ENCODE measurements around the gene IGF2. TPM values are rescaled to one million over a fixed set of nuclear protein-coding genes. Genes with fewer than 3 reads are reported as not detected.

The IGF2 gene
- 100 to 1,000 TPM in 5 of 7 donors, 10 to 100 TPM in 2; 21.7 to 412 (median 172) TPM for total RNA-seq
- polyA plus RNA-seq = 10 to 100 TPM; 44.2 to 58.6 TPM
- long read RNA-seq, donor 1, full-length matches to known transcripts = 32 of 38 reads
- long read RNA-seq, donor 1, partial matches to known transcripts = 4 of 38 reads
- long read RNA-seq, donor 1, other reads (novel, unspliced or antisense) = 2 of 38 reads
- long read RNA-seq, donor 2, full-length matches to known transcripts = 85 of 91 reads
- long read RNA-seq, donor 2, partial matches to known transcripts = 6 of 91 reads
- long read RNA-seq, donor 2, other reads (novel, unspliced or antisense) = 0 of 91 reads
- long read RNA-seq, donor 3, partial matches to known transcripts = 0 of 1 reads
- long read RNA-seq, donor 3, other reads (novel, unspliced or antisense) = 1 of 1 reads

- 1 to 3% (median 1%) methylated on average over 6 to 60 of the region's 62 CpGs for WGBS, 3 donors
- Histone ChIP-seq H3K9me3 (no peaks in the 10 kb centered on the region), H3K27me3 (no peaks in the 10 kb centered on the region), H3K4me1 (ENCODE audit: insufficient read depth) (no peaks in the 10 kb centered on the region), H3K36me3 (no peaks in the 10 kb centered on the region), H3K4me3 (peak within 1 kb of the TSS; percentile 30), H3K27ac (peak within 1 kb of the TSS in 1 of 2 donors; percentile 17)
- intact Hi-C loops (cut with DNase I) = loop anchor here in 1 of 4 donors (5.0 kb wide), 1 partner anchor 37 kb away; no protein-coding TSS in a partner anchor
- peak in 2 of 5 donors; percentile 36 to 61 for DNase-seq
- TF ChIP-seq EP300 (IDR thresholded peaks at IDR 0.05) (no peak), POLR2A (IDR thresholded peaks at IDR 0.05) (no peak), CTCF (IDR thresholded peaks at IDR 0.05) (no peak)
Observed at GRCh38 chr11:2139123-2139521, at the start of gene IGF2. Gene IGF2, minus strand, starts transcription at chr11:2139389. Its CDS starts 3,866 bp downstream, at chr11:2135523.

- no peak for DNase-seq
- H3K9me3 ChIP-seq = no peaks in the 10 kb centered on the region
- H3K36me3 ChIP-seq = no peaks in the 10 kb centered on the region
- no peaks in the 10 kb centered on the region for H3K27me3 ChIP-seq
- WGBS, 3 donors = 78 to 88% (median 80%) methylated on average over 19 of the region's 19 CpGs
- no peak for TF ChIP-seq CTCF (IDR thresholded peaks at IDR 0.05)
- no peak for TF ChIP-seq EP300 (IDR thresholded peaks at IDR 0.05)
- no peak for TF ChIP-seq POLR2A (IDR thresholded peaks at IDR 0.05)
- intact Hi-C loops (cut with DNase I) = no loop called here
- H3K4me3 ChIP-seq = no peak overlapping the region
- H3K27ac ChIP-seq = no peak overlapping the region
- H3K4me1 ChIP-seq (ENCODE audit: insufficient read depth) = no peaks in the 10 kb centered on the region
Observed at GRCh38 chr11:2188745-2189144, 49.6 kb upstream of the IGF2 start.

DNA sequence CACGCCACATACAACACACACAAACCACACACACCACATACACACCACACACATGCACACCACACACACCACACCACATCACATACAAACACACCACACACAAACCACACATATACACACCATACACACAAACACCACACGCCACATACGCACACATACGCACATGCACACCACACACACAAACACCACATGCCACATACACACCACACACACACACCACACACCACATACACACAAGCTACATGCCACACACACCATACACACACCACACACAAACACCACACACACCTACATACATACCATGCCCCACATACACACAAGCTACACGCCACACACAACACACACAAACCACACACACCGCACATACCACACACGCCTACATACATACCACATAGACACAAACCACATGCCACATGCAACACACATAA is 48.1 kb upstream of the IGF2 start:
- Histone ChIP-seq H3K4me3 (no peak overlapping the region), H3K9me3 (no peaks in the 10 kb centered on the region), H3K27ac (no peak overlapping the region), H3K4me1 (ENCODE audit: insufficient read depth) (no peaks in the 10 kb centered on the region), H3K27me3 (no peaks in the 10 kb centered on the region), H3K36me3 (no peaks in the 10 kb centered on the region)
- TF ChIP-seq POLR2A (IDR thresholded peaks at IDR 0.05) = no peak
- no peak for TF ChIP-seq CTCF (IDR thresholded peaks at IDR 0.05)
- no peak for TF ChIP-seq EP300 (IDR thresholded peaks at IDR 0.05)
- intact Hi-C loops (cut with DNase I) = no loop called here
- 82 to 95% (median 90%) methylated on average over 7 of the region's 7 CpGs for WGBS, 3 donors
- no peak for DNase-seq

GRCh38 chr11:2186669-2187279 is 47.6 kb upstream of the IGF2 start:
- no peaks in the 10 kb centered on the region for H3K27me3 ChIP-seq
- no peaks in the 10 kb centered on the region for H3K9me3 ChIP-seq
- no peak overlapping the region for H3K4me3 ChIP-seq
- DNase-seq = no peak
- TF ChIP-seq EP300 (IDR thresholded peaks at IDR 0.05) (no peak), CTCF (IDR thresholded peaks at IDR 0.05) (no peak), POLR2A (IDR thresholded peaks at IDR 0.05) (no peak)
- no peak overlapping the region for H3K27ac ChIP-seq
- intact Hi-C loops (cut with DNase I) = no loop called here
- 19 to 31% (median 22%) methylated on average over 20 to 21 of the region's 21 CpGs for WGBS, 3 donors
- no peaks in the 10 kb centered on the region for H3K36me3 ChIP-seq
- no peaks in the 10 kb centered on the region for H3K4me1 ChIP-seq (ENCODE audit: insufficient read depth)
